GM23338 (cell line): ENCODE results near the gene SLF2. TPM values are rescaled to one million over a fixed set of nuclear protein-coding genes. Genes with fewer than 3 reads are reported as not detected.

Experiments used
- ATAC-seq: fragments of 200-7000 bp; cut with Tn5 transposase; 3 replicates; pipeline ENCODE4 v1.9.1; 2020
- DNase-seq: peaks from one replicate; pipeline ENCODE4 v3.0.0-alpha.2; 2015; ENCODE audit warnings: low spot score
- H2AFZ ChIP-seq: fragments of 200-600 bp; sonication (generic); 2 replicates; pipeline ENCODE4 v1.8.0; 2016; ENCODE audit warnings: antibody characterized with exemption, mild to moderate bottlenecking, moderate library complexity
- H3F3A ChIP-seq: fragments of 200-600 bp; sonication (generic); replicated peaks from 2 replicates; pipeline ENCODE4 v1.8.0; 2017; ENCODE audit warnings: antibody characterized with exemption, mixed run types, low read depth
- H3K27ac ChIP-seq: fragments of 200-600 bp; sonication (generic); 2 replicates; pipeline ENCODE4 v1.6.1; 2016; ENCODE audit warnings: low read depth
- H3K27me3 ChIP-seq: fragments of 200-600 bp; sonication (generic); 2 replicates; pipeline ENCODE4 v1.8.0; 2016; ENCODE audit warnings: mild to moderate bottlenecking, mixed run types, moderate library complexity; ENCODE audit not compliant: insufficient read depth
- H3K36me3 ChIP-seq: fragments of 200-600 bp; sonication (generic); 2 replicates; pipeline ENCODE4 v1.8.0; 2016; ENCODE audit warnings: mild to moderate bottlenecking; ENCODE audit not compliant: insufficient read depth
- H3K4me1 ChIP-seq: fragments of 200-600 bp; sonication (generic); 2 replicates; pipeline ENCODE4 v1.8.0; 2016; ENCODE audit warnings: mild to moderate bottlenecking, moderate library complexity; ENCODE audit not compliant: insufficient read depth
- H3K4me2 ChIP-seq: fragments of 200-600 bp; sonication (generic); 2 replicates; pipeline ENCODE4 v1.7.1; 2017; ENCODE audit warnings: mixed run types
- H3K4me3 ChIP-seq: fragments of 200-600 bp; sonication (generic); 2 replicates; pipeline ENCODE4 v1.6.1; 2016; ENCODE audit warnings: mixed run types
- H3K79me2 ChIP-seq: fragments of 200-600 bp; sonication (generic); replicated peaks from 2 replicates; pipeline ENCODE4 v1.8.0; 2017; ENCODE audit warnings: mild to moderate bottlenecking; ENCODE audit not compliant: insufficient read depth
- H3K9me2 ChIP-seq: fragments of 200-600 bp; sonication (generic); 2 replicates; pipeline ENCODE4 v1.8.0; 2017; ENCODE audit not compliant: insufficient read depth
- H4K20me1 ChIP-seq: fragments of 200-600 bp; sonication (generic); replicated peaks from 2 replicates; pipeline ENCODE4 v1.8.0; 2017; ENCODE audit warnings: mild to moderate bottlenecking; ENCODE audit not compliant: insufficient read depth
- H3K27ac Mint-ChIP-seq: 2 replicates; pipeline ENCODE4 v1.8.0; 2020; ENCODE audit warnings: inconsistent platforms, mild to moderate bottlenecking, moderate library complexity, mixed read lengths
- H3K27me3 Mint-ChIP-seq: 3 replicates; pipeline ENCODE4 v1.8.0; 2022; ENCODE audit warnings: low read depth, mild to moderate bottlenecking, moderate library complexity, mixed read lengths, inconsistent platforms; ENCODE audit not compliant: insufficient read depth, poor library complexity
- H3K36me3 Mint-ChIP-seq: 3 replicates; pipeline ENCODE4 v1.8.0; 2021; ENCODE audit warnings: low read depth, mild to moderate bottlenecking, inconsistent platforms, moderate library complexity, mixed read lengths
- H3K4me1 Mint-ChIP-seq: 3 replicates; pipeline ENCODE4 v1.8.0; 2020; ENCODE audit warnings: mild to moderate bottlenecking, inconsistent platforms, mixed read lengths
- H3K4me3 Mint-ChIP-seq: 3 replicates; pipeline ENCODE4 v1.8.0; 2021; ENCODE audit warnings: moderate library complexity, mild to moderate bottlenecking, inconsistent platforms, mixed read lengths
- H3K9me3 Mint-ChIP-seq: 3 replicates; pipeline ENCODE4 v1.8.0; 2020; ENCODE audit warnings: moderate library complexity, mild to moderate bottlenecking, inconsistent platforms, mixed read lengths
- EZH2phosphoT487 ChIP-seq: fragments of 200-600 bp; sonication (generic); IDR thresholded peaks from one replicate; pipeline ENCODE4 v1.8.1; 2018; ENCODE audit warnings: antibody characterized with exemption; ENCODE audit not compliant: unreplicated experiment
- JUNB ChIP-seq: IDR thresholded peaks from one replicate; pipeline ENCODE4 v1.6.1; 2016; ENCODE audit warnings: antibody characterized with exemption; ENCODE audit not compliant: unreplicated experiment
- NANOG ChIP-seq: IDR thresholded peaks from 2 replicates; pipeline ENCODE4 v1.6.1; 2016; ENCODE audit warnings: antibody characterized with exemption, borderline replicate concordance
- POLR2AphosphoS5 ChIP-seq: IDR thresholded peaks from 2 replicates; pipeline ENCODE4 v1.6.1; 2016; ENCODE audit warnings: antibody characterized with exemption, low read depth
- STAT1 ChIP-seq: IDR thresholded peaks from one replicate; pipeline ENCODE4 v1.6.1; 2016; ENCODE audit warnings: antibody characterized with exemption; ENCODE audit not compliant: unreplicated experiment
- ZNF114 ChIP-seq: fragments of 250-450 bp; sonication (Bioruptor Pico); IDR thresholded peaks from 2 replicates; pipeline ENCODE4 v1.5.0; 2020; ENCODE audit warnings: mild to moderate bottlenecking, moderate library complexity
- ZNF331 ChIP-seq: fragments of 250-450 bp; sonication (Bioruptor Pico); IDR thresholded peaks from 2 replicates; pipeline ENCODE4 v1.5.0; 2020; ENCODE audit warnings: low read depth, mild to moderate bottlenecking, moderate library complexity
- polyA plus RNA-seq: library from polyadenylated mRNA; unstranded; fragments of >200 nt; fragmentation: Nextera tagmentation; extraction: Ambion mirVana; gene quantifications from 2 replicates; pipeline ENCODE4 v1.2.1, GENCODE V29; 2016
- total RNA-seq: library from RNA; depleted of rRNA; stranded (reverse); fragments of >200 nt; shearing (Covaris generic); gene quantifications from 2 replicates; pipeline ENCODE4 v1.2.3, GENCODE V29; 2014
- TF ChIP-seq, protein P1 (sequence below): IDR thresholded peaks from one replicate; pipeline ENCODE4 v1.6.1; 2018; ENCODE audit warnings: antibody characterized with exemption; ENCODE audit not compliant: unreplicated experiment
- TF ChIP-seq, protein P2 (sequence below), 2 experiments: fragments of 200-600 bp in 1 of 2; sonication (generic) in 1 of 2; conservative IDR thresholded peaks; 2 replicates each; pipeline versions ENCODE4 v1.5.1 to v1.6.1; 2016 to 2017; ENCODE audit warnings: antibody characterized with exemption in 2 of 2, low read depth in 2 of 2, mild to moderate bottlenecking in 2 of 2, moderate library complexity in 1 of 2
- TF ChIP-seq, protein P3 (sequence below): fragments of 250-450 bp; sonication (Bioruptor Pico); IDR thresholded peaks from 2 replicates; pipeline ENCODE4 v1.5.0; 2020; ENCODE audit warnings: mild to moderate bottlenecking, moderate library complexity

SLF2 gene
- total and polyA plus RNA-seq, 2 experiments from 2014 or later = 13.6 to 22.1 TPM

DNA sequence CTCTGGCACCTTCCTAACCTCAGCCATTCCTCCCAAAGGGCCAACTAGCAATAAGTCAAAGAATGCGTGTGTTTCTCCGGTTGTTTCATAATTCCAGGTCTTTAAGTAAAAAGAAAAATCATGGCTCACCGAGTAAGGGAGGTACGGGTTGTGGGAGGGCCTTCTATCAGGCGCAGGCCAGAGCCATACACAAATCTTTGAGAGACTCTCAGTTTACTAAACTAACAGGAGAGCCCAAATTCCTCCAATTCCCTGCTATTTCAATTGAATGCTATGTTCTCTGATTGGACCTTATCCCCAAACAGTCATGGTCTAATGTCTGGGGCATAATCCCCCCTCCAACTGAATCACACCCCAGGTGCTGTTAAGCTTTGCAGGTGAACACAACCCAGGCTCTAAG, 26.2 kb upstream of the SLF2 start (continued):
- TF ChIP-seq, protein P1, sequence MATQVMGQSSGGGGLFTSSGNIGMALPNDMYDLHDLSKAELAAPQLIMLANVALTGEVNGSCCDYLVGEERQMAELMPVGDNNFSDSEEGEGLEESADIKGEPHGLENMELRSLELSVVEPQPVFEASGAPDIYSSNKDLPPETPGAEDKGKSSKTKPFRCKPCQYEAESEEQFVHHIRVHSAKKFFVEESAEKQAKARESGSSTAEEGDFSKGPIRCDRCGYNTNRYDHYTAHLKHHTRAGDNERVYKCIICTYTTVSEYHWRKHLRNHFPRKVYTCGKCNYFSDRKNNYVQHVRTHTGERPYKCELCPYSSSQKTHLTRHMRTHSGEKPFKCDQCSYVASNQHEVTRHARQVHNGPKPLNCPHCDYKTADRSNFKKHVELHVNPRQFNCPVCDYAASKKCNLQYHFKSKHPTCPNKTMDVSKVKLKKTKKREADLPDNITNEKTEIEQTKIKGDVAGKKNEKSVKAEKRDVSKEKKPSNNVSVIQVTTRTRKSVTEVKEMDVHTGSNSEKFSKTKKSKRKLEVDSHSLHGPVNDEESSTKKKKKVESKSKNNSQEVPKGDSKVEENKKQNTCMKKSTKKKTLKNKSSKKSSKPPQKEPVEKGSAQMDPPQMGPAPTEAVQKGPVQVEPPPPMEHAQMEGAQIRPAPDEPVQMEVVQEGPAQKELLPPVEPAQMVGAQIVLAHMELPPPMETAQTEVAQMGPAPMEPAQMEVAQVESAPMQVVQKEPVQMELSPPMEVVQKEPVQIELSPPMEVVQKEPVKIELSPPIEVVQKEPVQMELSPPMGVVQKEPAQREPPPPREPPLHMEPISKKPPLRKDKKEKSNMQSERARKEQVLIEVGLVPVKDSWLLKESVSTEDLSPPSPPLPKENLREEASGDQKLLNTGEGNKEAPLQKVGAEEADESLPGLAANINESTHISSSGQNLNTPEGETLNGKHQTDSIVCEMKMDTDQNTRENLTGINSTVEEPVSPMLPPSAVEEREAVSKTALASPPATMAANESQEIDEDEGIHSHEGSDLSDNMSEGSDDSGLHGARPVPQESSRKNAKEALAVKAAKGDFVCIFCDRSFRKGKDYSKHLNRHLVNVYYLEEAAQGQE = no peak
- no peak for TF ChIP-seq EZH2phosphoT487
- TF ChIP-seq, protein P2, sequence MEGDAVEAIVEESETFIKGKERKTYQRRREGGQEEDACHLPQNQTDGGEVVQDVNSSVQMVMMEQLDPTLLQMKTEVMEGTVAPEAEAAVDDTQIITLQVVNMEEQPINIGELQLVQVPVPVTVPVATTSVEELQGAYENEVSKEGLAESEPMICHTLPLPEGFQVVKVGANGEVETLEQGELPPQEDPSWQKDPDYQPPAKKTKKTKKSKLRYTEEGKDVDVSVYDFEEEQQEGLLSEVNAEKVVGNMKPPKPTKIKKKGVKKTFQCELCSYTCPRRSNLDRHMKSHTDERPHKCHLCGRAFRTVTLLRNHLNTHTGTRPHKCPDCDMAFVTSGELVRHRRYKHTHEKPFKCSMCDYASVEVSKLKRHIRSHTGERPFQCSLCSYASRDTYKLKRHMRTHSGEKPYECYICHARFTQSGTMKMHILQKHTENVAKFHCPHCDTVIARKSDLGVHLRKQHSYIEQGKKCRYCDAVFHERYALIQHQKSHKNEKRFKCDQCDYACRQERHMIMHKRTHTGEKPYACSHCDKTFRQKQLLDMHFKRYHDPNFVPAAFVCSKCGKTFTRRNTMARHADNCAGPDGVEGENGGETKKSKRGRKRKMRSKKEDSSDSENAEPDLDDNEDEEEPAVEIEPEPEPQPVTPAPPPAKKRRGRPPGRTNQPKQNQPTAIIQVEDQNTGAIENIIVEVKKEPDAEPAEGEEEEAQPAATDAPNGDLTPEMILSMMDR (conservative IDR thresholded peaks at IDR 0.05; ENCODE audit: low read depth in 2 of 2) = no peak
- TF ChIP-seq ZNF114 (CRISPR knock-in tag) = no peak
- no peak for TF ChIP-seq NANOG

DNA sequence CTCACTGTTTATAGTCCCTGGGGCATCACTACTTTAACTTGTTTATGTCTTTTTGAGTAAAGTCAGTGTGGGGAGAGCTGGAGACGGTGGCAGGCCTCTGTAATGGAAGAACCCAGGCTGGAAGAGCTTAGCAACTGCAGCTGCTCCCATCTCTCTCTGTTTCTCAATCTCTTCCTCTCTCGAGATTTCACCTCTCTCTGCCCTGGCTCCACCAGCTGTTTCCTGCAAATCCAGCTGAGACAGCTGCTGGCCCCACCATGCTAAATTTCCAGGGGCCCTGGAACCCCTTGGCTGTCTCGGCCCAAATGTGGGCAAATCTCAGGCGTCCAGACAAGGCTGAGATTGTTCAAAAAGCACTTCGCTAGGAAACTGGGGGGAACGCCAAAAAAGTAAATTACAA, 25.8 kb upstream of the SLF2 start:
- Histone ChIP-seq H3K27ac (no peak overlapping the region), H3K79me2 (no peaks in the 10 kb centered on the region), H2AFZ (0 out of 2 replicates have a peak overlapping the region, but pooled peaks have one; percentile 32), H3K9me2 (no peaks in the 10 kb centered on the region), H4K20me1 (no peaks in the 10 kb centered on the region), H3K36me3 (no peaks in the 10 kb centered on the region; the same call in 1 of the 2 replicates), H3F3A (no peaks in the 10 kb centered on the region), H3K4me3 (no peak overlapping the region), H3K27me3 (peaks cover 3% of the 10 kb centered on the region; the same call in 1 of the 2 replicates), H3K4me2 (no peak overlapping the region), H3K4me1 (peaks cover 11% of the 10 kb centered on the region)
- no peaks in the 10 kb centered on the region for H3K36me3 Mint-ChIP-seq
- no peaks in the 10 kb centered on the region for H3K9me3 Mint-ChIP-seq
- H3K27me3 Mint-ChIP-seq = peaks cover 13% of the 10 kb centered on the region
- no peak for DNase-seq
- H3K4me3 Mint-ChIP-seq = no peak overlapping the region
- peaks cover 21% of the 10 kb centered on the region for H3K4me1 Mint-ChIP-seq
- no peak overlapping the region for H3K27ac Mint-ChIP-seq
- ATAC-seq = no peak
- TF ChIP-seq EZH2phosphoT487 (no peak), NANOG (no peak), ZNF331 (CRISPR knock-in tag) (no peak), STAT1 (no peak), JUNB (no peak), POLR2AphosphoS5 (no peak), ZNF114 (CRISPR knock-in tag) (no peak)
- TF ChIP-seq, protein P3, sequence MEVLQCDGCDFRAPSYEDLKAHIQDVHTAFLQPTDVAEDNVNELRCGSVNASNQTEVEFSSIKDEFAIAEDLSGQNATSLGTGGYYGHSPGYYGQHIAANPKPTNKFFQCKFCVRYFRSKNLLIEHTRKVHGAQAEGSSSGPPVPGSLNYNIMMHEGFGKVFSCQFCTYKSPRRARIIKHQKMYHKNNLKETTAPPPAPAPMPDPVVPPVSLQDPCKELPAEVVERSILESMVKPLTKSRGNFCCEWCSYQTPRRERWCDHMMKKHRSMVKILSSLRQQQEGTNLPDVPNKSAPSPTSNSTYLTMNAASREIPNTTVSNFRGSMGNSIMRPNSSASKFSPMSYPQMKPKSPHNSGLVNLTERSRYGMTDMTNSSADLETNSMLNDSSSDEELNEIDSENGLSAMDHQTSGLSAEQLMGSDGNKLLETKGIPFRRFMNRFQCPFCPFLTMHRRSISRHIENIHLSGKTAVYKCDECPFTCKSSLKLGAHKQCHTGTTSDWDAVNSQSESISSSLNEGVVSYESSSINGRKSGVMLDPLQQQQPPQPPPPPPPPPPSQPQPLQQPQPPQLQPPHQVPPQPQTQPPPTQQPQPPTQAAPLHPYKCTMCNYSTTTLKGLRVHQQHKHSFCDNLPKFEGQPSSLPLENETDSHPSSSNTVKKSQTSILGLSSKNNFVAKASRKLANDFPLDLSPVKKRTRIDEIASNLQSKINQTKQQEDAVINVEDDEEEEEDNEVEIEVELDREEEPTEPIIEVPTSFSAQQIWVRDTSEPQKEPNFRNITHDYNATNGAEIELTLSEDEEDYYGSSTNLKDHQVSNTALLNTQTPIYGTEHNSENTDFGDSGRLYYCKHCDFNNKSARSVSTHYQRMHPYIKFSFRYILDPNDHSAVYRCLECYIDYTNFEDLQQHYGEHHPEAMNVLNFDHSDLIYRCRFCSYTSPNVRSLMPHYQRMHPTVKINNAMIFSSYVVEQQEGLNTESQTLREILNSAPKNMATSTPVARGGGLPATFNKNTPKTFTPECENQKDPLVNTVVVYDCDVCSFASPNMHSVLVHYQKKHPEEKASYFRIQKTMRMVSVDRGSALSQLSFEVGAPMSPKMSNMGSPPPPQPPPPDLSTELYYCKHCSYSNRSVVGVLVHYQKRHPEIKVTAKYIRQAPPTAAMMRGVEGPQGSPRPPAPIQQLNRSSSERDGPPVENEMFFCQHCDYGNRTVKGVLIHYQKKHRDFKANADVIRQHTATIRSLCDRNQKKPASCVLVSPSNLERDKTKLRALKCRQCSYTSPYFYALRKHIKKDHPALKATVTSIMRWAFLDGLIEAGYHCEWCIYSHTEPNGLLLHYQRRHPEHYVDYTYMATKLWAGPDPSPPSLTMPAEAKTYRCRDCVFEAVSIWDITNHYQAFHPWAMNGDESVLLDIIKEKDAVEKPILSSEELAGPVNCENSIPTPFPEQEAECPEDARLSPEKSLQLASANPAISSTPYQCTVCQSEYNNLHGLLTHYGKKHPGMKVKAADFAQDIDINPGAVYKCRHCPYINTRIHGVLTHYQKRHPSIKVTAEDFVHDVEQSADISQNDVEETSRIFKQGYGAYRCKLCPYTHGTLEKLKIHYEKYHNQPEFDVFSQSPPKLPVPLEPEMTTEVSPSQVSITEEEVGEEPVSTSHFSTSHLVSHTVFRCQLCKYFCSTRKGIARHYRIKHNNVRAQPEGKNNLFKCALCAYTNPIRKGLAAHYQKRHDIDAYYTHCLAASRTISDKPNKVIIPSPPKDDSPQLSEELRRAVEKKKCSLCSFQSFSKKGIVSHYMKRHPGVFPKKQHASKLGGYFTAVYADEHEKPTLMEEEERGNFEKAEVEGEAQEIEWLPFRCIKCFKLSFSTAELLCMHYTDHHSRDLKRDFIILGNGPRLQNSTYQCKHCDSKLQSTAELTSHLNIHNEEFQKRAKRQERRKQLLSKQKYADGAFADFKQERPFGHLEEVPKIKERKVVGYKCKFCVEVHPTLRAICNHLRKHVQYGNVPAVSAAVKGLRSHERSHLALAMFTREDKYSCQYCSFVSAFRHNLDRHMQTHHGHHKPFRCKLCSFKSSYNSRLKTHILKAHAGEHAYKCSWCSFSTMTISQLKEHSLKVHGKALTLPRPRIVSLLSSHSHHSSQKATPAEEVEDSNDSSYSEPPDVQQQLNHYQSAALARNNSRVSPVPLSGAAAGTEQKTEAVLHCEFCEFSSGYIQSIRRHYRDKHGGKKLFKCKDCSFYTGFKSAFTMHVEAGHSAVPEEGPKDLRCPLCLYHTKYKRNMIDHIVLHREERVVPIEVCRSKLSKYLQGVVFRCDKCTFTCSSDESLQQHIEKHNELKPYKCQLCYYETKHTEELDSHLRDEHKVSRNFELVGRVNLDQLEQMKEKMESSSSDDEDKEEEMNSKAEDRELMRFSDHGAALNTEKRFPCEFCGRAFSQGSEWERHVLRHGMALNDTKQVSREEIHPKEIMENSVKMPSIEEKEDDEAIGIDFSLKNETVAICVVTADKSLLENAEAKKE (CRISPR knock-in tag) = no peak
- TF ChIP-seq, protein P2 (conservative IDR thresholded peaks at IDR 0.05; ENCODE audit: low read depth in 2 of 2) = no peak
